GM18868 (cell line): ENCODE results near the gene G6PC3.
"Not testable (repeated sequence)": the region's sequence is repeated elsewhere in the genome, so short reads cannot be mapped to it uniquely, and the experiment has no call there.

Experiments
- ATAC-seq: cut with Tn5 transposase; IDR thresholded peaks from one replicate; pipeline ENCODE4 v1.9.1; 2021; ENCODE audit warnings: mild to moderate bottlenecking, moderate library complexity; ENCODE audit not compliant: unreplicated experiment

G6PC3 gene

GRCh38 chr17:44105941-44106340 lies 35.4 kb downstream of the G6PC3 start:
- ATAC-seq: no peak

GRCh38 chr17:44106801-44107200 lies 36.3 kb downstream of the G6PC3 start:
- ATAC-seq: no peak

DNA sequence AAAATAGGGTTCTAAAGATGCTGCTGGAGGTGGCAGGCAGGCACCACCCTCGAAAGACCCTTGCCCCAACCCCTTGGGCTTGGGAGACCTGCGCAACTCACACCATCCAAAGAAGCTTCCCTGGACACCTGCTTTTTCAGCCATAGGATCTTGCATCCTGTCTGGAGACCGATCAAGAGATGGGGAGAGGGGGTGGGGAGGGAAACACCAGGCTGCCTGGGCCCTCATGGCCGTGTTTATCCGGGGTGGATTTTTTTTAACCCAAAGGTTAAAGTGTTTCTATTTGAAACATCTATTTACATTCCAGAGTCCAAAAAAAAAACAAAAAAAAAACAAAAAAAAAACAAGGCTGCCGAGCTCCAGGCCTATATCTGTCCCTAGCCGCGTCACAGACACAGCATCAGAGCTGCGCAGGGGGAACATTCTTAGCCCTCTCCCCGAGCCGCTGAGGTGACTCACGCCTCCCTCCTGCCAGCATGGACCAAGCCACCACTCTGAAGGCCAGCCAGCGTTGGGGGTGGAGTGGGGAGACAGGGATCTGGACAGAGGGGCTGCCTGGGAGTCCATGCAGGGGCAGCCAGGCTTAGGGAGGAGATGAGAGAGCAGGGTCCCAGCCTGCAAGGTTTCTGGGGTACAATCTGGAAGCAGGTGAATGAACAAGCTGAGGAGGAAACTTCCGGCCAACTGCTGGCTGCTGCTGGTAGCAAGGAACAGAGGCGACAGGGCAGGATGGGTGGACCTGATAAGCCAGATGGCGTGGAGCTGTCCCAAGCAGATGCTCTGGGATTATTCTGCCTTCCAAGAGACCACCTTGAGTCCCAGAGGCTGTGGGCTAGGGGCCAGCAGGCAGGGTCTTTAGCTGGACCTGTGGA lies 38.1 kb downstream of the G6PC3 start:
- no peak for ATAC-seq

DNA sequence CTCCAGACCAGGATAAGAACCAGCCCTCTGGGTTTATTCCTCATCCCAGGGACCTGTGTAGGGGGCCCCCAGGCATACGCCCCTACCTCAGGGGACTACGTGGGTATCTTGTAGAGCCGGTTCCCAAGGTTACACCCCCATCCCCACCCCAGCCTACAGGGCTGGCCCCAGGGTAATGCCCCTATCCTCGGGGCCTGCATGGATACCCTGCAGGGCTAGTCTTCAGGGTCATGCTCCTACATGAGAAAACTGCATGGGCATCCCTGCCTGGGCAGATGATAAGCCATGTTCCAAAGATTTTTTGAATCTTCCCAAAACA lies 38.7 kb downstream of the G6PC3 start:
- no peak for ATAC-seq

GRCh38 chr17:44110011-44110686 lies 39.6 kb downstream of the G6PC3 start:
- no peak for ATAC-seq

- ATAC-seq: no peak
These were observed 40.5 kb downstream of the G6PC3 start for GRCh38 chr17:44110823-44111633.

GRCh38 chr17:44111777-44112176 lies 41.2 kb downstream of the G6PC3 start:
- ATAC-seq: no peak

- ATAC-seq: no peak
These were observed 42.0 kb downstream of the G6PC3 start for GRCh38 chr17:44112284-44113280.

GRCh38 chr17:44113382-44113781 lies 42.8 kb downstream of the G6PC3 start:
- ATAC-seq: no peak

DNA sequence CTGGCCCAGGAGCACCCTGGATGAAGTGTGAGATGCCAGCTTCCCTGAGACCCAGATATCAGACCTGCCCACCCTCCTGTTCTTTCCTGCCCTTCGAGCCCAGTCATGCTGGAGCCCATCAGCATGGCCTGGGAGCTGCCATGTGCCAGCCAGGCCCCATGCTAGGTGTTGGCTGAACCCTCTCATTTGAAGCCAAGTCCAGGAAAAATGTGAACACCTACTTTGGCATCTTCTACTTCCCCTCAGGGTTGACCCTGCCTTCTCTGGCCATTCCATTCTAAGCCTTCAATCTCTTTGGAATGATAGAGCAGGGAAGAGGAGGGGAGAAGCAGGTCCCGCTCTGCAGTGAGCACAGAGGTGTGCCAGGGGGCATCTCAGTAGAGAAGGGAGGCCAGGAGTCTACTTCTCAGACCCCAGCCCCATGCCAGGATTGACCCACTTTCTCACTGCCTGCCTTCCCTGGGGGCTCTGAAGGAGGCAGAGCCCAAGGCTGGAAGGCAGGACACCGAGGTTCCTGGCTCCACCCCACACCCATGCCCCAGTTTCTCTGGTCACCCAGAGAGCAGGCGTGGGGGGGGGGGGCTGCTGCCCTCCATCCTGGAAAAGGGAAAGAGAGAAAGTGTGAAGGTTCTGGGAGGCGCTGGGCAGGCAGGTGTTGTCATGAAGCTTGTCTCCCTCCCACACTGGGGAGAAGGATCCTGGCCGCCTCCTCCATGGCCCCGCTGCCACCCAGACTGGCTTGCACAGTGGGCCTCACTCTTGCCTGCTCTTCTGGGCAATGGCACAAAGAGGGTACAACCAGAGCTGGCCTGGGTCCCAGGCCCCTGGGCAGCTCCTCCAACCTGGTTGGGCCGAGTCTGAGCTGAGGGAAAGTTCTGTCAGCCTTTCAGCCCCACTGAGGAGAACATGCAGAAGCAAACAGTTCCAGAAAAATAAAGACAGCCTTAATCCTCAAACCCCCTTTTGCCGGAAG lies 43.6 kb downstream of the G6PC3 start:
- no peak for ATAC-seq

DNA sequence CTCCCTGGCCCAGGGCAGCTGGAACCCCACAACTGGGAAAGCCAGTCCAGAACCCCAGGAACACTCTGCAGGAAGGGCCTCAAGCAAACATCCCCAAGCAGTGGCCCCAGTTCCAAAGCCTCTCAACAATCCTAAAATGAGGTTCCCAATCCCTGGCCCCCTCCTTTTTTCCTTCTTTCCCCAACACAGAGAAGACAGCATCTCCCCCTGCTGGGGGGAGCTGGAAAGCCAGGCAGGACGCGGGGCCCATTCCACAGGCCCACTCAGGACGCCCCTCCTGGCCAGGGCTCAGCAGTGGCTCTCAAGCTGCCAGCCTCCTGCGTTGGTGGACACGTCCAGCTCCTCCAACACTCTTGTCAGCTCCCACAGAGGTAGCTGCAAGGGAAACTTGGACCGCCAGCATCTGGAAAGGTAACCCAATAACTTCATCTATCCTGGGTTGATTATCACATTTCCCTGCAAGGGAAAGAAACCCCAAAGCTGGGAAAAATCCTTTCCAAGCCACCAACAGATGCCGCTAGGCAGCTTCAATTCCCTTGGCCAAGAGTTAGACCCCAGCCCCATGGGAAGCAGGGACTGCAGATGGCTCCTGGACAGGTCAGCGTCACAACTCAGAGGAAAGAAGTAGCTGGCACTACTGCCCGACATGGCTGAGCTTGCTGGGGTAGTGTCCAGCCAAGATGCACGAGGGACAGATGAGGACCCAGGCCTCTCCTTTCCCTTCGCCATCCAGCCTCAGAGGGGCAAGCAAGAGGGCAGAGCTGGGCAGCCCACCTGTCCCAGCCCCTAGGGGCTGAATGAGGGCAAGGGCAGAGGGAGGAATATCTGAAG lies 45.3 kb downstream of the G6PC3 start:
- no peak for ATAC-seq

GRCh38 chr17:44117351-44117750 lies 46.8 kb downstream of the G6PC3 start:
- no peak for ATAC-seq

- no peak for ATAC-seq
These were observed 48.0 kb downstream of the G6PC3 start for GRCh38 chr17:44118427-44119050.

DNA sequence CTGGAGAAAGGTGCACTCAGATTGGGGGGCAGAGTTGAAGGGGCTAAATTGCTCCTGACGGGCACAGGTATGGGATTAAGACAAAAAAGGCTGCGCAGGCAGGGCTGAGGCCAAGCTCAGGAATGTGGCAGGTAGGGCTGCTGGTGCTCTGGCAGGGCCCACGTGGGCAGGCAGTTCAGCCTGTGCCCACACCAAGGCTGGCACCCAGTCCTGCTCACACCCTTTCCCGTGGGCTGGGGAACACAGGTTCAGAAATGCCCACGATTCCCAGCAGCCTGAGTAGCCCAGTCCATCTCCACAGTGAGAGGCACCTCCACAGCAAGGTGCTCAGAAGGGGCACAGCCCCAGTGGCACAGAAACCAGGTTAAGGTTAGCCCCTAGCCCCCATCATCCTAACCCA lies 48.5 kb downstream of the G6PC3 start:
- ATAC-seq: no peak

DNA sequence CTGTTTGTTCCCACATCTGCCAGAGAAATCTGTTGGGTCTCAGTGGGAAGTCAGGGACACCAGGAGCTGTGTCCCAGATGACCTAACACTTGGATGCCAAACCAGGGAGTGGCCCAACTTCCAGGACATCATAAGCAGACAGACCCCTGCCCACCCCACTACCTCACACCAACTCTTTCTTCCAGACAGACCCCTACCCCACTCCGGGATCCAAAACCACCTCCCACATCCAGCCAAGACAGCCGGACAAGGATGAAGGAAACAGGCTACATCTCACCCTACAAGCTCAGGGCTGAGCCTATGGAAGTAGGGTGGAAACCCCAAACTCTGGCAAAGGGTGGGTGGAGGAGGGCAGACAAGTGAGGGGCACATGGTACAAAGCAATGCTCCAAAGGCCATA lies 49.3 kb downstream of the G6PC3 start:
- ATAC-seq: no peak

GRCh38 chr17:44120281-44120680 lies 49.7 kb downstream of the G6PC3 start:
- ATAC-seq: not testable (repeated sequence)

DNA sequence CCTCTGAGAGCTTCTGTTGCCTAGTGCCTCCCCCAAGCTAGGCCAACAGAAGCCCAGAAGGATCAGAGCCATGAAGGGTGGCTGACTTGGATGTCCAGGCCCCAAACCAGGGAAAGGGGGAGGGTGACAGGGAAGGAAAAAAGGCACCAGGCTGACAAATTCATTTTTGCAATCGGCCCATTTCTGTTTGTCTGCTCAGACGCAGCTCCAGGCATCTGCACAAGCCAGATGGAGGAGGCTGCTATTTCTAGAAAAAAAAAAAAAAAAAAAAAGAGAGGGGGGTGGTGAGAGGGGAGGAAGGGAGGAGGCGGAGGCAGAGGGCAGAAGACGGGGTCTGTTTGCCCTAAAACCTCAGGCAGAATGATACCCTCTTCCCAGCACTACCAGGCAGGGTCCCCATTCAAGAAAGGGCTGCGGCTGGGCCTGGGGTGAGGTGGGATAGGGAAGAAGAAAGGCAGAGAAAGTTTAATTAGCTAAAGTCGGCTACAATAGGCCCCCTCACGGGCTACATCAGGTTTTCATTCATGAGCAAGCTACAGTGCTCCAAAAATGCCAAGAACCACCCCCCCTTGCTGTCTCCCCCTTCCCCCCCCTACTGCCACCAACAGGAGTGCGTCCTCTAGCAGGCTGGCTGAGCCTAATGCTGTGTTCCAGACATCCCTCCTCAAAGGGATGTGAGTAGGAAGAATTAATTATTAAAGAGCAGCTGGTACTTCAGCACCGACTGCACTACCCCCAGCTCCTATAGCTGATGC lies 50.5 kb downstream of the G6PC3 start:
- no peak for ATAC-seq
